ENCODE results near the gene MYEOV.

MYEOV gene

GRCh38 chr11:69267395-69267805 lies 26.6 kb upstream of the MYEOV start:
- H3K4me3 ChIP-seq (ENCODE audit: low read depth, low read length), result no peak overlapping the region
- TF ChIP-seq CTCF (IDR thresholded peaks at IDR 0.05; ENCODE audit: low read depth, low read length), result no peak

GRCh38 chr11:69268911-69269310 lies 25.0 kb upstream of the MYEOV start:
- TF ChIP-seq CTCF (IDR thresholded peaks at IDR 0.05; ENCODE audit: low read depth, low read length), result no peak
- no peak overlapping the region for H3K4me3 ChIP-seq (ENCODE audit: low read depth, low read length)

GRCh38 chr11:69269388-69269787 lies 24.6 kb upstream of the MYEOV start:
- no peak overlapping the region for H3K4me3 ChIP-seq (ENCODE audit: low read depth, low read length)
- no peak for TF ChIP-seq CTCF (IDR thresholded peaks at IDR 0.05; ENCODE audit: low read depth, low read length)

- no peak for TF ChIP-seq CTCF (IDR thresholded peaks at IDR 0.05; ENCODE audit: low read depth, low read length)
- H3K4me3 ChIP-seq (ENCODE audit: low read depth, low read length), result no peak overlapping the region
These were observed 23.8 kb upstream of the MYEOV start for GRCh38 chr11:69269926-69270697.

GRCh38 chr11:69270941-69271340 lies 23.0 kb upstream of the MYEOV start:
- no peak for TF ChIP-seq CTCF (IDR thresholded peaks at IDR 0.05; ENCODE audit: low read depth, low read length)
- H3K4me3 ChIP-seq (ENCODE audit: low read depth, low read length), result no peak overlapping the region

- no peak overlapping the region for H3K4me3 ChIP-seq (ENCODE audit: low read depth, low read length)
- no peak for TF ChIP-seq CTCF (IDR thresholded peaks at IDR 0.05; ENCODE audit: low read depth, low read length)
These were observed 21.9 kb upstream of the MYEOV start for GRCh38 chr11:69272055-69272454.

GRCh38 chr11:69272831-69273485 lies 21.0 kb upstream of the MYEOV start:
- H3K4me3 ChIP-seq (ENCODE audit: low read depth, low read length), result no peak overlapping the region
- TF ChIP-seq CTCF (IDR thresholded peaks at IDR 0.05; ENCODE audit: low read depth, low read length), result no peak
